ENCODE results near the gene SHB. TPM values are rescaled to one million over a fixed set of nuclear protein-coding genes. Genes with fewer than 3 reads are reported as not detected.
"Not testable (repeated sequence)": the region's sequence is repeated elsewhere in the genome, so short reads cannot be mapped to it uniquely, and the experiment has no call there.

Gene SHB
- total RNA-seq, 1 donor from 2014 or later = 1.1 TPM

DNA sequence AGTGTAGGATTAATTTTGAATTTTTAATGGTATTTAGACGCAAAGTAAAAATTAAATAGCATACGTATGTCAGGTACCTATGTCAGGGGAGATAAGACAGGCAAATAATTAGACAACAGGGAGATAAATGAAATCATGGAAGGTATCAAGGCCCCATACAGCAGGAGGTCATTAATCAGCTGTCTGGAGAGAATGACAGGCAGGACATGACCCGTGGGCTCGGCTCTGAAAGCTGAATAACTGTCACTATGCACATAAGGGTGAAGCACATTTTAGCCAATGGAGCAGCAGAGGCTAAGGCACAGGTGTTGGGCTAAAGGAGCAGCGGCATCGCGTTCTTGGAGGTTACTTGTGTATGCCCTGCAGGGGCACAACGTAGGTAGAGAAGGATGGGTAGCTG lies 177.0 kb downstream of the SHB start:
- Histone ChIP-seq H3K79me2 (ENCODE audit: low read depth) (no peaks in the 10 kb centered on the region), H3K4me3 (no peak overlapping the region)

DNA sequence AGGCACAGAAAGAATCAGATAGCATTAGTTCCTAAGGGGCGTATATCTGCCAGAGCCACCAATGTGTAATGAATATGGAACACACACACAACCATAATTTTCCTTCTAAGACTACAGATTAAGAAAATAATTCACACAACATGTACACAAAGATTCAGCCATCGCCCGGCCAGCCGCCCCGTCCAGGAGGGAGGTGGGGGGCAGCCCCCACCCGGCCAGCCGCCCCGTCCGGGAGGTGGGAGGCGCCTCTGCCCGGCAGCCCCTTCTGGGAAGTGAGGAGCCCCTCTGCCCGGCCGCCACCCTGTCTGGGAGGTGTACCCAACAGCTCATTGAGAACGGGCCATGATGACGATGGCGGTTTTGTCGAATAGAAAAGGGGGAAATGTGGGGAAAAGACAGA lies 178.0 kb downstream of the SHB start:
- H3K4me1 Mint-ChIP-seq; H3K9me3 Mint-ChIP-seq; H3K27ac ChIP-seq; H3K79me2 ChIP-seq (ENCODE audit: low read depth); H3K9ac ChIP-seq; DNase-seq (ENCODE audit: low spot score); H3F3A ChIP-seq (ENCODE audit: low read depth); H3K4me2 ChIP-seq; H3K4me1 ChIP-seq; H3K27ac Mint-ChIP-seq; H3K27me3 Mint-ChIP-seq (ENCODE audit: insufficient read depth, low read depth); H3K4me3 ChIP-seq; H2AFZ ChIP-seq (replicated peaks); H4K20me1 ChIP-seq (ENCODE audit: low read depth); H3K9me3 ChIP-seq (ENCODE audit: low read depth); H3K4me3 Mint-ChIP-seq; H3K27me3 ChIP-seq: not testable (repeated sequence)
- peaks cover 12% of the 10 kb centered on the region for H3K36me3 ChIP-seq
- H3K36me3 Mint-ChIP-seq = peaks cover 38% of the 10 kb centered on the region

More for the DNA sequence above, 177.0 kb downstream of the SHB start:
- no peak overlapping the region for H3K27ac ChIP-seq
- no peak for DNase-seq (ENCODE audit: low spot score)
- Mint-ChIP-seq H3K36me3 (peaks cover 40% of the 10 kb centered on the region), H3K4me1 (no peaks in the 10 kb centered on the region), H3K27me3 (ENCODE audit: insufficient read depth, low read depth) (no peaks in the 10 kb centered on the region), H3K9me3 (no peaks in the 10 kb centered on the region), H3K4me3 (no peak overlapping the region), H3K27ac (no peak overlapping the region)
- no peaks in the 10 kb centered on the region for H3K9me3 ChIP-seq (ENCODE audit: low read depth)
- TF ChIP-seq EZH2 (IDR thresholded peaks at IDR 0.05) = no peak
- TF ChIP-seq, protein P1, sequence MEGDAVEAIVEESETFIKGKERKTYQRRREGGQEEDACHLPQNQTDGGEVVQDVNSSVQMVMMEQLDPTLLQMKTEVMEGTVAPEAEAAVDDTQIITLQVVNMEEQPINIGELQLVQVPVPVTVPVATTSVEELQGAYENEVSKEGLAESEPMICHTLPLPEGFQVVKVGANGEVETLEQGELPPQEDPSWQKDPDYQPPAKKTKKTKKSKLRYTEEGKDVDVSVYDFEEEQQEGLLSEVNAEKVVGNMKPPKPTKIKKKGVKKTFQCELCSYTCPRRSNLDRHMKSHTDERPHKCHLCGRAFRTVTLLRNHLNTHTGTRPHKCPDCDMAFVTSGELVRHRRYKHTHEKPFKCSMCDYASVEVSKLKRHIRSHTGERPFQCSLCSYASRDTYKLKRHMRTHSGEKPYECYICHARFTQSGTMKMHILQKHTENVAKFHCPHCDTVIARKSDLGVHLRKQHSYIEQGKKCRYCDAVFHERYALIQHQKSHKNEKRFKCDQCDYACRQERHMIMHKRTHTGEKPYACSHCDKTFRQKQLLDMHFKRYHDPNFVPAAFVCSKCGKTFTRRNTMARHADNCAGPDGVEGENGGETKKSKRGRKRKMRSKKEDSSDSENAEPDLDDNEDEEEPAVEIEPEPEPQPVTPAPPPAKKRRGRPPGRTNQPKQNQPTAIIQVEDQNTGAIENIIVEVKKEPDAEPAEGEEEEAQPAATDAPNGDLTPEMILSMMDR (IDR thresholded peaks at IDR 0.05) = no peak
- no peak for TF ChIP-seq EZH2phosphoT487 (IDR thresholded peaks at IDR 0.05)
- peaks cover 12% of the 10 kb centered on the region for H3K36me3 ChIP-seq
- H2AFZ ChIP-seq (replicated peaks) = no peak overlapping the region
- H4K20me1 ChIP-seq (ENCODE audit: low read depth) = no peaks in the 10 kb centered on the region
- H3K4me1 ChIP-seq = no peaks in the 10 kb centered on the region
- no peak overlapping the region for H3K9ac ChIP-seq
- H3K27me3 ChIP-seq = no peaks in the 10 kb centered on the region
- H3K4me2 ChIP-seq = no peak overlapping the region
- no peaks in the 10 kb centered on the region for H3F3A ChIP-seq (ENCODE audit: low read depth)

DNA sequence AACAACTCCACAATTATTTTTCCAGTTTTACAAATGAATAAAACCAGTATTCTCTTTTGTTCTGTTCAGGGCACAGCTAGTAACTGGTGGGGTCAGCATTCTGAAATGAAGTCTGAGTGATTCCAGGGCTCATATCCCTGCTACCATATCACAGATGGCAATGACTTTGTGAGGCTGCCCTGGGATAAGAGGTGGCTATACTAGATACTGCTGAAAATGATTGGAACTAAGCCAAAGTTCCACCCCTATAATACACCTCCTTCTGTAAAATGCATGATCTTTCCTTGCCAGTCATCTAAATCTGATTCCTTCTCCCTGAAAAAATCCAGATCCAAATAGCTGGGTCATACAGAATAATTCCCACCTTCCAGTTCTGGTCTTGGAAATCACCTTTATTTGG lies 179.5 kb downstream of the SHB start:
- Histone ChIP-seq H3K9me3 (ENCODE audit: low read depth) (no peaks in the 10 kb centered on the region), H2AFZ (replicated peaks) (no peak overlapping the region), H3K4me1 (no peaks in the 10 kb centered on the region), H3K4me2 (no peak overlapping the region), H4K20me1 (ENCODE audit: low read depth) (no peaks in the 10 kb centered on the region), H3K27ac (no peak overlapping the region), H3F3A (ENCODE audit: low read depth) (no peaks in the 10 kb centered on the region), H3K4me3 (no peak overlapping the region), H3K9ac (no peak overlapping the region), H3K36me3 (peaks cover 1% of the 10 kb centered on the region), H3K79me2 (ENCODE audit: low read depth) (no peaks in the 10 kb centered on the region), H3K27me3 (no peaks in the 10 kb centered on the region)
- peaks cover 2% of the 10 kb centered on the region for H3K27me3 Mint-ChIP-seq (ENCODE audit: insufficient read depth, low read depth)
- no peaks in the 10 kb centered on the region for H3K9me3 Mint-ChIP-seq
- no peaks in the 10 kb centered on the region for H3K4me1 Mint-ChIP-seq
- no peak overlapping the region for H3K4me3 Mint-ChIP-seq
- TF ChIP-seq EZH2phosphoT487 (IDR thresholded peaks at IDR 0.05) (no peak), EZH2 (IDR thresholded peaks at IDR 0.05) (no peak)
- TF ChIP-seq, protein P1 (IDR thresholded peaks at IDR 0.05) = no peak
- DNase-seq (ENCODE audit: low spot score) = no peak
- peaks cover 37% of the 10 kb centered on the region for H3K36me3 Mint-ChIP-seq
- H3K27ac Mint-ChIP-seq = no peak overlapping the region

DNA sequence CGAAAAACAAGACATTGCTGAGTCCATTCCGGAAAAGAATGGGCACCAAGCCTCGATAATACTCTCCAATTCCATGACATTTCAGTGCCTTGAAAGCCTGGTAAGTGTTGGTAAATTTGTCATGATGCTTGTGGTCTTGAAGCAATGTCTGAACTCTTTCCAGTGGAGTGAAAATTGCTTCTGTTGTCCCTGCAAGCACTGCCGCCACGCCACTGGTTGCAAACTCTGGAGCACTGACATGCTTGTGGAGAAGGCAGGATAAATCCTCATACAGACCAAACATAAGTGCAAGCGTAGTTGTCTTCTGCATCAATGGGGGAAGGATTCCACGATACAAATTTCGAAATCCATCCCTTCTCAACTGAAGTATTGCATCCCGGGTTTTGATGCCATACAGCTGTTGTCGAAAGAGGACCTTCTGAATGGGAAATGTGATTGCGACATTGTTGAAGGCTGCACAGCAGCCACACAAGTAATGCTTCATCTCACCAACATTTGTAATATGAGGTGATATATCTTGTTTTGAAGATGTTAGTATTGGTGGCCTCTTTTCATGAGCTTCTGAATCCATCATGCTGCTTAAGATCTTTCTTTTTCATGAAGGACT lies 180.9 kb downstream of the SHB start:
- H3K9me3 ChIP-seq (ENCODE audit: low read depth); H3K4me1 Mint-ChIP-seq; H3K9ac ChIP-seq; H3K36me3 ChIP-seq; H3K4me3 Mint-ChIP-seq; H3K27ac Mint-ChIP-seq; H3K4me3 ChIP-seq; H2AFZ ChIP-seq (replicated peaks); DNase-seq (ENCODE audit: low spot score); H3K27me3 Mint-ChIP-seq (ENCODE audit: insufficient read depth, low read depth); H3K79me2 ChIP-seq (ENCODE audit: low read depth); H3K4me2 ChIP-seq; H3F3A ChIP-seq (ENCODE audit: low read depth); H3K27me3 ChIP-seq; H3K27ac ChIP-seq; H4K20me1 ChIP-seq (ENCODE audit: low read depth); H3K4me1 ChIP-seq; H3K9me3 Mint-ChIP-seq: not testable (repeated sequence)
- H3K36me3 Mint-ChIP-seq = peaks cover 28% of the 10 kb centered on the region
